SH-SY5Y (cell line): ENCODE measurements around the gene CORO2B.

ENCODE experiments used
- GATA2 ChIP-seq: IDR thresholded peaks from 2 replicates; pipeline ENCODE4 v1.6.1; 2011; ENCODE audit warnings: mild to moderate bottlenecking, low read depth, low read length
- GATA3 ChIP-seq: IDR thresholded peaks from 2 replicates; pipeline ENCODE4 v1.6.1; 2011; ENCODE audit warnings: low read depth, mild to moderate bottlenecking, low read length, moderate library complexity

DNA sequence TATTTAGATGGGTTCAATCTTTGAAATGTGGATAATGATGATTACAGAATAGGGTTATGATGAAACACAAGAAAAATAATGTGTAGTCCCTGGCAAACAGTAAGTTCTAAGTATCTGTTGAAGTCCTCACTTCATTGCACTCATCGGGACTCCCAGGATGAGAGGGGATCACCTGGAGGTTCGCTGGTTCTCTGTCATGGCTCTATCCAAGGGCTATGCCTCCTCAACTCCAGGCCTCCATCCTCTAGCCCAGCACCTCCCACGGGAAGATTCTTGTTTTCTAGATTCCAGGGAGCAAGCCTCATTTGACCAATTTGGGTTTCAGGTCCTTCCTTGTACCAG is 196.4 kb downstream of the CORO2B start:
- TF ChIP-seq GATA2: no peak
- no peak for TF ChIP-seq GATA3
